ENCODE data around the gene KIF1A. TPM values are rescaled to one million over a fixed set of nuclear protein-coding genes. Genes with fewer than 3 reads are reported as not detected.
"Not testable (repeated sequence)": the region's sequence is repeated elsewhere in the genome, so short reads cannot be mapped to it uniquely, and the experiment has no call there.

Gene KIF1A
- total RNA-seq, 1 donor, result not detected

- DNase-seq (ENCODE audit: low read depth), result no peak
- no peak overlapping the region for H3K4me3 ChIP-seq (ENCODE audit: low read depth, low read length)
- TF ChIP-seq CTCF (IDR thresholded peaks at IDR 0.05; ENCODE audit: insufficient read depth, low read depth, low read length), result no peak
These were observed 27.0 kb upstream of the KIF1A start for GRCh38 chr2:240846873-240847595.

GRCh38 chr2:240846309-240846708, 26.3 kb upstream of the KIF1A start:
- H3K4me3 ChIP-seq (ENCODE audit: low read depth, low read length); DNase-seq (ENCODE audit: low read depth): not testable (repeated sequence)

GRCh38 chr2:240840435-240841060, 20.5 kb upstream of the KIF1A start:
- H3K4me3 ChIP-seq (ENCODE audit: low read depth, low read length), result no peak overlapping the region
- DNase-seq (ENCODE audit: low read depth), result peak; percentile 65
- TF ChIP-seq CTCF (IDR thresholded peaks at IDR 0.05; ENCODE audit: insufficient read depth, low read depth, low read length), result peak; percentile 72

- no peak for TF ChIP-seq CTCF (IDR thresholded peaks at IDR 0.05; ENCODE audit: insufficient read depth, low read depth, low read length)
- H3K4me3 ChIP-seq (ENCODE audit: low read depth, low read length), result no peak overlapping the region
- no peak for DNase-seq (ENCODE audit: low read depth)
These were observed 19.4 kb upstream of the KIF1A start for GRCh38 chr2:240839152-240840143.

GRCh38 chr2:240837621-240838020, 17.6 kb upstream of the KIF1A start:
- no peak for TF ChIP-seq CTCF (IDR thresholded peaks at IDR 0.05; ENCODE audit: insufficient read depth, low read depth, low read length)
- no peak overlapping the region for H3K4me3 ChIP-seq (ENCODE audit: low read depth, low read length)
- no peak for DNase-seq (ENCODE audit: low read depth)

- TF ChIP-seq CTCF (IDR thresholded peaks at IDR 0.05; ENCODE audit: insufficient read depth, low read depth, low read length), result no peak
- peak; percentile 42 for DNase-seq (ENCODE audit: low read depth)
- no peak overlapping the region for H3K4me3 ChIP-seq (ENCODE audit: low read depth, low read length)
These were observed 16.9 kb upstream of the KIF1A start for GRCh38 chr2:240836781-240837467.
